HEK293 (cell line): ENCODE data around the gene SSBP2.
A peak's percentile ranks its signal among the peaks of the same experiment; 100 is the strongest.
"Not testable (repeated sequence)": the region's sequence is repeated elsewhere in the genome, so short reads cannot be mapped to it uniquely, and the experiment has no call there.

ENCODE experiments used
- CTCF ChIA-PET: fragments of 350-600 bp; formaldehyde crosslinking; extraction: SDS; loops from one replicate; lab custom pipeline; 2021; ENCODE audit warnings: antibody characterized with exemption; lab: Yijun Ruan, JAX
- POLR2A ChIA-PET: fragments of 300-600 bp; formaldehyde crosslinking; extraction: SDS; loops from one replicate; lab custom pipeline; 2020; ENCODE audit warnings: antibody characterized with exemption, inconsistent platforms; lab: Yijun Ruan, JAX
- H3K27ac ChIP-seq: fragments of 200-500 bp; sonication (Bioruptor generic); 2 replicates; pipeline ENCODE4 v1.5.1; 2014; ENCODE audit warnings: low read depth, low read length, control low read depth, inconsistent platforms; ENCODE audit errors: extremely low read depth
- H3K36me3 ChIP-seq, 2 experiments: fragments of 200-500 bp in 1 of 2; sonication (Bioruptor generic) in 1 of 2; 1 replicate in 1 of 2; 2 replicates in 1 of 2; pipeline ENCODE4 v1.5.1; 2014 to 2017; ENCODE audit warnings: inconsistent platforms in 2 of 2, low read length in 2 of 2; ENCODE audit not compliant: control insufficient read depth in 2 of 2, insufficient read depth in 1 of 2
- H3K4me1 ChIP-seq: fragments of 200-500 bp; sonication (Bioruptor generic); 2 replicates; pipeline ENCODE4 v1.5.1; 2014; ENCODE audit warnings: mild to moderate bottlenecking, low read length, inconsistent platforms; ENCODE audit not compliant: control insufficient read depth, insufficient read depth
- H3K4me3 ChIP-seq: 2 replicates; pipeline ENCODE4 v1.5.1; 2011; ENCODE audit warnings: low read depth, mild to moderate bottlenecking, control low read depth, low read length, moderate library complexity
- H3K9me3 ChIP-seq: fragments of 200-500 bp; sonication (Bioruptor generic); 2 replicates; pipeline ENCODE4 v1.5.1; 2014; ENCODE audit warnings: low read depth, low read length, inconsistent platforms; ENCODE audit not compliant: control insufficient read depth, insufficient read depth
- BCL11B ChIP-seq: fragments of 450-650 bp; formaldehyde crosslinking; IDR thresholded peaks from 2 replicates; pipeline ENCODE4 v1.5.1; 2016; ENCODE audit warnings: low read depth, missing biosample characterization, missing genetic modification characterization
- GFI1B ChIP-seq: fragments of 450-650 bp; formaldehyde crosslinking; IDR thresholded peaks from 2 replicates; pipeline ENCODE4 v1.5.1; 2016; ENCODE audit warnings: missing biosample characterization, missing genetic modification characterization
- KLF10 ChIP-seq: fragments of 450-650 bp; IDR thresholded peaks from 2 replicates; pipeline ENCODE4 v1.5.1; 2018; ENCODE audit warnings: missing biosample characterization, mild to moderate bottlenecking, missing genetic modification characterization
- KLF7 ChIP-seq: fragments of 450-650 bp; formaldehyde crosslinking; IDR thresholded peaks from 2 replicates; pipeline ENCODE4 v1.5.1; 2016; ENCODE audit warnings: missing biosample characterization, missing genetic modification characterization, borderline replicate concordance
- KLF9 ChIP-seq: fragments of 450-650 bp; formaldehyde crosslinking; IDR thresholded peaks from 2 replicates; pipeline ENCODE4 v1.5.1; 2016; ENCODE audit warnings: missing biosample characterization, missing genetic modification characterization, low read depth
- PRDM1 ChIP-seq: fragments of 450-650 bp; formaldehyde crosslinking; IDR thresholded peaks from 2 replicates; pipeline ENCODE4; 2016; ENCODE audit warnings: missing biosample characterization, missing genetic modification characterization
- SP3 ChIP-seq: fragments of 450-650 bp; formaldehyde crosslinking; IDR thresholded peaks from 2 replicates; pipeline ENCODE4 v1.5.1; 2016; ENCODE audit warnings: missing biosample characterization, missing genetic modification characterization
- ZBTB26 ChIP-seq: fragments of 450-650 bp; formaldehyde crosslinking; optimal IDR thresholded peaks from 2 replicates; pipeline ENCODE3; 2016; ENCODE audit warnings: missing biosample characterization, mild to moderate bottlenecking, missing genetic modification characterization
- ZBTB7A ChIP-seq: fragments of 450-650 bp; formaldehyde crosslinking; IDR thresholded peaks from 2 replicates; pipeline ENCODE4 v1.5.1; 2016; ENCODE audit warnings: low read depth, missing biosample characterization, missing genetic modification characterization
- ZFHX2 ChIP-seq: fragments of 450-650 bp; formaldehyde crosslinking; conservative IDR thresholded peaks from 2 replicates; pipeline ENCODE4 v1.5.1; 2016; ENCODE audit warnings: missing biosample characterization, missing genetic modification characterization
- ZNF157 ChIP-seq: fragments of 450-650 bp; formaldehyde crosslinking; IDR thresholded peaks from 2 replicates; pipeline ENCODE4 v1.5.1; 2016; ENCODE audit warnings: missing biosample characterization, missing genetic modification characterization
- ZNF174 ChIP-seq: fragments of 450-650 bp; formaldehyde crosslinking; IDR thresholded peaks from 2 replicates; pipeline ENCODE4 v1.5.0; 2017; ENCODE audit warnings: missing biosample characterization, mild to moderate bottlenecking, missing genetic modification characterization
- ZNF175 ChIP-seq: fragments of 450-650 bp; formaldehyde crosslinking; IDR thresholded peaks from 2 replicates; pipeline ENCODE4 v1.5.1; 2016; ENCODE audit warnings: missing biosample characterization, missing genetic modification characterization
- ZNF18 ChIP-seq: fragments of 450-650 bp; formaldehyde crosslinking; IDR thresholded peaks from 2 replicates; pipeline ENCODE4 v1.5.1; 2016; ENCODE audit warnings: missing biosample characterization, missing genetic modification characterization
- ZNF19 ChIP-seq: fragments of 450-650 bp; formaldehyde crosslinking; IDR thresholded peaks from 2 replicates; pipeline ENCODE4; 2016; ENCODE audit warnings: missing biosample characterization, missing genetic modification characterization, low read depth
- ZNF221 ChIP-seq: fragments of 450-650 bp; formaldehyde crosslinking; IDR thresholded peaks from 2 replicates; pipeline ENCODE4 v1.5.1; 2017; ENCODE audit warnings: missing biosample characterization, missing genetic modification characterization, borderline replicate concordance
- ZNF239 ChIP-seq: fragments of 450-650 bp; formaldehyde crosslinking; IDR thresholded peaks from 2 replicates; pipeline ENCODE4 v1.5.1; 2016; ENCODE audit warnings: missing biosample characterization, missing genetic modification characterization
- ZNF416 ChIP-seq: fragments of 450-650 bp; formaldehyde crosslinking; IDR thresholded peaks from 2 replicates; pipeline ENCODE4 v1.5.1; 2016; ENCODE audit warnings: missing biosample characterization, missing genetic modification characterization
- ZNF501 ChIP-seq: fragments of 450-650 bp; formaldehyde crosslinking; IDR thresholded peaks from 2 replicates; pipeline ENCODE4 v1.5.1; 2016; ENCODE audit warnings: missing biosample characterization, missing genetic modification characterization
- ZNF571 ChIP-seq: fragments of 450-650 bp; formaldehyde crosslinking; IDR thresholded peaks from 2 replicates; pipeline ENCODE4 v1.5.0; 2017; ENCODE audit warnings: missing biosample characterization, missing genetic modification characterization
- ZNF629 ChIP-seq: fragments of 450-650 bp; formaldehyde crosslinking; IDR thresholded peaks from 2 replicates; pipeline ENCODE4 v1.5.1; 2017; ENCODE audit warnings: missing biosample characterization, missing genetic modification characterization
- ZNF645 ChIP-seq: fragments of 450-650 bp; formaldehyde crosslinking; IDR thresholded peaks from 2 replicates; pipeline ENCODE4; 2016; ENCODE audit warnings: missing biosample characterization, missing genetic modification characterization
- ZNF677 ChIP-seq: fragments of 450-650 bp; IDR thresholded peaks from 2 replicates; pipeline ENCODE4 v1.5.0; 2018; ENCODE audit warnings: missing biosample characterization, mild to moderate bottlenecking, missing genetic modification characterization, moderate library complexity
- ZNF843 ChIP-seq: fragments of 450-650 bp; formaldehyde crosslinking; IDR thresholded peaks from 2 replicates; pipeline ENCODE4 v1.5.1; 2016; ENCODE audit warnings: missing biosample characterization, missing genetic modification characterization
- TF ChIP-seq, protein P1 (sequence below): fragments of 450-650 bp; formaldehyde crosslinking; IDR thresholded peaks from 2 replicates; pipeline ENCODE4 v1.5.1; 2017; ENCODE audit warnings: missing biosample characterization, missing genetic modification characterization

Gene SSBP2

GRCh38 chr5:81605299-81605698 lies 145.6 kb downstream of the SSBP2 start:
- ChIA-PET CTCF (no interaction called here), POLR2A (no interaction called here)
- TF ChIP-seq PRDM1 (no peak), BCL11B (tag by site-specific recombination) (no peak), ZNF239 (tag by site-specific recombination) (no peak), ZNF645 (tag by site-specific recombination) (no peak), ZFHX2 (tag by site-specific recombination) (no peak), ZNF19 (tag by site-specific recombination) (no peak), KLF10 (tag by site-specific recombination) (no peak), KLF7 (tag by site-specific recombination) (no peak), KLF9 (no peak), ZNF157 (tag by site-specific recombination) (no peak), ZNF677 (tag by site-specific recombination) (no peak), ZNF18 (tag by site-specific recombination) (no peak), ZNF629 (tag by site-specific recombination) (no peak), SP3 (tag by site-specific recombination) (no peak)
- Histone ChIP-seq H3K36me3 (peaks cover 0 to 7% of the 10 kb centered on the region in 2 experiments; a peak in 1 of 3 replicates), H3K4me3 (no peak overlapping the region), H3K4me1 (no peaks in the 10 kb centered on the region; the same call in 1 of the 2 replicates), H3K27ac (no peak overlapping the region), H3K9me3 (no peaks in the 10 kb centered on the region)

DNA sequence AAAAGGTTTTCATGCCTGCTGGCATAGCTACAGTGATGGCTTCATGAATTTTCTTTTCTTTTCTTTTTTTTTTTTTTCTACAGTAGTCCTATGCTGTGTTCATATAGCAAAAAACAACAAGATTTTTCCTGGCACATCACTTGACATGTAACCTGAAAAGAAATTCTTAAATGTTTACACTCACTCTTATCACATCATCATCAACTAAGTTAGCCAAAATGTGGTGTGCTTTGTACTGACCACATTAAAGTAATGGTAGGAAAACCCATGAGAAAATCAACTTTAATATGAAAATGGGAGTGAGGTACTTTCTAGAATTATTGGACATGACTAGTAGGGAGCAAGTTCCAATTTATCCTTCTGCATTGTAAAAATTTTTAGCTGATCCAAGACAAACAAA lies 146.7 kb downstream of the SSBP2 start:
- Histone ChIP-seq H3K4me1 (no peaks in the 10 kb centered on the region; the same call in 1 of the 2 replicates), H3K27ac (no peak overlapping the region), H3K36me3 (no peaks in the 10 kb centered on the region), H3K9me3 (no peaks in the 10 kb centered on the region), H3K4me3 (no peak overlapping the region)
- TF ChIP-seq ZNF843 (tag by site-specific recombination), result 0 out of 2 replicates have a peak, but pooled peaks have one; percentile 23
- TF ChIP-seq ZNF501 (tag by site-specific recombination), result no peak
- TF ChIP-seq, protein P1, sequence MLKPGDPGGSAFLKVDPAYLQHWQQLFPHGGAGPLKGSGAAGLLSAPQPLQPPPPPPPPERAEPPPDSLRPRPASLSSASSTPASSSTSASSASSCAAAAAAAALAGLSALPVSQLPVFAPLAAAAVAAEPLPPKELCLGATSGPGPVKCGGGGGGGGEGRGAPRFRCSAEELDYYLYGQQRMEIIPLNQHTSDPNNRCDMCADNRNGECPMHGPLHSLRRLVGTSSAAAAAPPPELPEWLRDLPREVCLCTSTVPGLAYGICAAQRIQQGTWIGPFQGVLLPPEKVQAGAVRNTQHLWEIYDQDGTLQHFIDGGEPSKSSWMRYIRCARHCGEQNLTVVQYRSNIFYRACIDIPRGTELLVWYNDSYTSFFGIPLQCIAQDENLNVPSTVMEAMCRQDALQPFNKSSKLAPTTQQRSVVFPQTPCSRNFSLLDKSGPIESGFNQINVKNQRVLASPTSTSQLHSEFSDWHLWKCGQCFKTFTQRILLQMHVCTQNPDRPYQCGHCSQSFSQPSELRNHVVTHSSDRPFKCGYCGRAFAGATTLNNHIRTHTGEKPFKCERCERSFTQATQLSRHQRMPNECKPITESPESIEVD (tag by site-specific recombination), result peak; percentile 38; the same call in 1 of the 2 replicates
- ChIA-PET POLR2A (no interaction called here), CTCF (interaction anchor here (0.6 kb wide), 1 partner anchor 129 kb away, joined by 3 read pairs; no protein-coding TSS in a partner anchor)

DNA sequence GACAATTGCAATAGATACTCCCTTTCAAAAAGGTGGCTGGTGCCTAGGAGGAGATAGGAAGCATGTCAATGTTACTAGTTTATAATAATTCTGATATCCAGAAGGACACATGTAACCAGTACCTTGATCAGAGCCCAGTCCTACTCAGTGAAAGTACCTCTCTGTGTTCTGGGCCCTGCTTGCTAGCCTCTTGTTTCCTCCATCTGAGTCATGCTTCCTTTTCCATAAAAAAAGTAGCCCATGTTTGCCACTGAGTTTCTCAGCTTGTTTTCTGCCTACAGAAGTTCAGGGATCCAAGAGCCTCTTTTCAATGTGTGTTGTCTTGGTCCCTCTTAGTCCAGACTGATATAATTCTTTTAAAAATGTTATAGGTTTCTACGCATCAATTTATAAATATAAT lies 149.0 kb downstream of the SSBP2 start:
- CTCF ChIA-PET, result no interaction called here
- POLR2A ChIA-PET, result no interaction called here
- TF ChIP-seq ZNF175 (tag by site-specific recombination), result no peak
- TF ChIP-seq ZNF571, result no peak
- TF ChIP-seq ZBTB7A, result no peak
- no peak for TF ChIP-seq ZBTB26
- no peak for TF ChIP-seq ZNF221 (tag by site-specific recombination)
- TF ChIP-seq ZNF416 (tag by site-specific recombination), result no peak
- TF ChIP-seq GFI1B (tag by site-specific recombination), result no peak
- TF ChIP-seq ZNF645 (tag by site-specific recombination), result no peak
- TF ChIP-seq ZNF174 (tag by site-specific recombination), result no peak
- Histone ChIP-seq H3K4me1 (no peaks in the 10 kb centered on the region; the same call in 1 of the 2 replicates), H3K36me3 (no peaks in the 10 kb centered on the region), H3K27ac (no peak overlapping the region), H3K9me3 (no peaks in the 10 kb centered on the region), H3K4me3 (no peak overlapping the region)

DNA sequence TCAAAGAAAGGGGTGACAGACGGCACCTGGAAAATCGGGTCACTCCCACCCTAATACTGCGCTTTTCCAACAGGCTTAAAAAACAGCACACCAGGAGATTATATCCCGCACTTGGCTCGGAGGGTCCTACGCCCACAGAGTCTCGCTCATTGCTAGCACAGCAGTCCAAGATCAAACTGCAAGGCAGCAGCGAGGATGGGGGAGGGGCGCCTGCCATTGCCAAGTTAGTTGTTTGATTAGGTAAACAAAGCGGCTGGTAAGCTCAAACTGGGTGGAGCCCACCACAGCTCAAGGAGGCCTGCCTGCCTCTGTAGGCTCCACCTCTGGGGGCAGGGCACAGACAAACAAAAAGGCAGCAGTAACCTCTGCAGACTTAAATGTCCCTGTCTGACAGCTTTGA lies 158.8 kb downstream of the SSBP2 start:
- H3K4me3 ChIP-seq, H3K27ac ChIP-seq, H3K9me3 ChIP-seq, H3K36me3 ChIP-seq, H3K4me1 ChIP-seq, CTCF ChIA-PET, POLR2A ChIA-PET: not testable (repeated sequence)
